Cerebellar cortex (tissue), 1 donor: ENCODE results near the gene CHN2.
A peak's percentile ranks its signal among the peaks of the same experiment; 100 is the strongest.

Source experiments
- DNase-seq: peaks from one replicate; pipeline ENCODE4 v3.0.0-alpha.2; 2015; ENCODE audit warnings: low spot score

Gene CHN2

GRCh38 chr7:29285444-29285793 is 90.8 kb downstream of the CHN2 start:
- DNase-seq: no peak

- no peak for DNase-seq
Measured at GRCh38 chr7:29285861-29286260, 91.3 kb downstream of the CHN2 start.

- no peak for DNase-seq
Measured at GRCh38 chr7:29287366-29287765, 92.8 kb downstream of the CHN2 start.

GRCh38 chr7:29288181-29289091 is 93.9 kb downstream of the CHN2 start:
- DNase-seq: no peak

GRCh38 chr7:29289156-29290021 is 94.8 kb downstream of the CHN2 start:
- DNase-seq: peak; percentile 100

- no peak for DNase-seq
Measured at GRCh38 chr7:29290829-29291228, 96.3 kb downstream of the CHN2 start.

GRCh38 chr7:29291723-29292618 is 97.4 kb downstream of the CHN2 start:
- DNase-seq: no peak

GRCh38 chr7:29292886-29293658 is 98.5 kb downstream of the CHN2 start:
- peak; percentile 60 for DNase-seq

- no peak for DNase-seq
Measured at GRCh38 chr7:29296421-29296820, 101.8 kb downstream of the CHN2 start.

- DNase-seq: peak; percentile 72
Measured at GRCh38 chr7:29297194-29297890, 102.8 kb downstream of the CHN2 start.

GRCh38 chr7:29299086-29299485 is 104.5 kb downstream of the CHN2 start:
- DNase-seq: no peak

- DNase-seq: peak; percentile 49
Measured at GRCh38 chr7:29300026-29300480, 105.5 kb downstream of the CHN2 start.

GRCh38 chr7:29300649-29301048 is 106.1 kb downstream of the CHN2 start:
- DNase-seq: no peak

- DNase-seq: no peak
Measured at GRCh38 chr7:29302666-29303395, 108.3 kb downstream of the CHN2 start.

- peak; percentile 46 for DNase-seq
Measured at GRCh38 chr7:29304756-29305155, 110.2 kb downstream of the CHN2 start.

- DNase-seq: peak; percentile 29
Measured at GRCh38 chr7:29306319-29306991, 111.9 kb downstream of the CHN2 start.

- no peak for DNase-seq
Measured at GRCh38 chr7:29308424-29308823, 113.8 kb downstream of the CHN2 start.

- no peak for DNase-seq
Measured at GRCh38 chr7:29309041-29309854, 114.7 kb downstream of the CHN2 start.
